22Rv1 (cell line): ENCODE results near the gene KRTAP9-7.
"Not testable (repeated sequence)": the region's sequence is repeated elsewhere in the genome, so short reads cannot be mapped to it uniquely, and the experiment has no call there.

Experiments
- CTCF ChIP-seq: fragments of 450-650 bp; IDR thresholded peaks from 2 replicates; pipeline ENCODE4 v1.5.1; 2017; ENCODE audit warnings: mild to moderate bottlenecking
- ZFX ChIP-seq: fragments of 450-650 bp; IDR thresholded peaks from 2 replicates; pipeline ENCODE4 v1.6.1; 2017; ENCODE audit warnings: antibody characterized with exemption, borderline replicate concordance

GRCh38 chr17:41249637-41250240, 25.8 kb upstream of the KRTAP9-7 start, which contains the start of gene KRTAP9-4:
- not testable (repeated sequence) for TF ChIP-seq CTCF, ZFX
